Measurements from ENCODE around the gene TACC2. TPM values are rescaled to one million over a fixed set of nuclear protein-coding genes. Genes with fewer than 3 reads are reported as not detected.
A peak's percentile ranks its signal among the peaks of the same experiment; 100 is the strongest.

The TACC2 gene
- total and polyA plus RNA-seq, 7 donors: 44.0 to 439 (median 313) TPM

DNA sequence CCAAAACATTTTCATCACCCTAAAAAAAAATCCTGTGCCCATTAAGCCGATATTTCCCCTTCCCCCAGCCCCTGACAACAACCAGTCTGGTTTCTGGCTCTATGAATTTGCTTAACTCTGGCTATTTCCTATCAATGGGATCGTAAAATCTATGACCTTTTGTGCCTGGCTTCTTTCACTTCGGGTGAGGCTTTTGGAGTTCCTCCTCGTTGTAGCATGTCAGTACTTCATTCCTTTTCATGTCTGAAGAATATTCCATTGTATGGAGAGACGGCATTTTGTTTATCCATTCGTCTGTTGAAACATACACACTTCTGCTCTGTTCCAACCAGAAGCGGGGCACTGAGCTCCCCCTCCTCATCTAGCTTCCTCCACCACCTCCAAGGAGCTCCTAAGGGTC lies 29.5 kb downstream of the TACC2 start:
- Histone ChIP-seq H3K9me3 (no peaks in the 10 kb centered on the region), H3K27me3 (ENCODE audit: insufficient read depth in 3 of 3, low read length in 2 of 3) (no peaks in the 10 kb centered on the region), H3K36me3 (ENCODE audit: insufficient read depth in 1 of 2, low read depth in 1 of 2) (peaks cover 0 to 14% of the 10 kb centered on the region in 2 donors), H3K4me3 (peak overlapping the region; percentile 51), H3K4me1 (peaks cover 43% of the 10 kb centered on the region), H3K27ac (peak overlapping the region; percentile 98)
- DNase-seq (no peak), ATAC-seq (no peak)
- WGBS, 3 donors: 30 to 51% (median 39%) methylated on average over 7 of the region's 7 CpGs
- TF ChIP-seq, protein P1, sequence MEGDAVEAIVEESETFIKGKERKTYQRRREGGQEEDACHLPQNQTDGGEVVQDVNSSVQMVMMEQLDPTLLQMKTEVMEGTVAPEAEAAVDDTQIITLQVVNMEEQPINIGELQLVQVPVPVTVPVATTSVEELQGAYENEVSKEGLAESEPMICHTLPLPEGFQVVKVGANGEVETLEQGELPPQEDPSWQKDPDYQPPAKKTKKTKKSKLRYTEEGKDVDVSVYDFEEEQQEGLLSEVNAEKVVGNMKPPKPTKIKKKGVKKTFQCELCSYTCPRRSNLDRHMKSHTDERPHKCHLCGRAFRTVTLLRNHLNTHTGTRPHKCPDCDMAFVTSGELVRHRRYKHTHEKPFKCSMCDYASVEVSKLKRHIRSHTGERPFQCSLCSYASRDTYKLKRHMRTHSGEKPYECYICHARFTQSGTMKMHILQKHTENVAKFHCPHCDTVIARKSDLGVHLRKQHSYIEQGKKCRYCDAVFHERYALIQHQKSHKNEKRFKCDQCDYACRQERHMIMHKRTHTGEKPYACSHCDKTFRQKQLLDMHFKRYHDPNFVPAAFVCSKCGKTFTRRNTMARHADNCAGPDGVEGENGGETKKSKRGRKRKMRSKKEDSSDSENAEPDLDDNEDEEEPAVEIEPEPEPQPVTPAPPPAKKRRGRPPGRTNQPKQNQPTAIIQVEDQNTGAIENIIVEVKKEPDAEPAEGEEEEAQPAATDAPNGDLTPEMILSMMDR (IDR thresholded peaks at IDR 0.05): no peak
- intact Hi-C loops (cut with DNase I): no loop called here

DNA sequence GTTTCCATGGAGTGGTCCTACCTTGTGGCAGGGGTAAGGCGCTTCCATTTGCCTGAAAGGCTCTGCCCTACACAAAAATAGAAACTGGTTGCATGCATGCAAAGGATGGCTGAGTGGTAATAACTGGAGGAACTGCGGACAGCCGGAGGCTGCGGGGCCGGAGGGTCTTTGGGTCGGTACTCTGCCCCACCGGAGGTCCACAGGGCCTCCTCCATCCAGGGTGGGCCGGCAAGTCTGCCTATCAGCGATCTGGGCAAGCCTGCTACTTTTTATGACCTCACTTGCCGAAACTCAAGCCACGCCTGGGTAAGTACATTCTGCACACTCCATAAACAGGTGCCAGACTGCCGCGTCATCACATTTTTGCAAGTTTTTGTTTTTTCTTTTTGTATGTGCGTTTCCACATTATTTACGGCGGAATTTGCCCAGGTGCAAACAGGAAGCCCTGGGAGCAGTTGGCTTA lies 30.0 kb downstream of the TACC2 start:
- Histone ChIP-seq H3K36me3 (ENCODE audit: insufficient read depth in 1 of 2, low read depth in 1 of 2) (peaks cover 0 to 19% of the 10 kb centered on the region in 2 donors), H3K4me1 (peaks cover 38% of the 10 kb centered on the region), H3K9me3 (no peaks in the 10 kb centered on the region), H3K27me3 (ENCODE audit: insufficient read depth in 3 of 3, low read length in 2 of 3) (no peaks in the 10 kb centered on the region), H3K4me3 (peak overlapping the region; percentile 51), H3K27ac (peak overlapping the region; percentile 98)
- TF ChIP-seq, protein P1 (IDR thresholded peaks at IDR 0.05): no peak
- peak; percentile 60 to 76 (median 72) for ATAC-seq
- intact Hi-C loops (cut with DNase I): no loop called here
- WGBS, 3 donors: 21 to 36% (median 31%) methylated on average over 16 of the region's 16 CpGs
- peak in 1 of 2 donors; percentile 59 for DNase-seq

DNA sequence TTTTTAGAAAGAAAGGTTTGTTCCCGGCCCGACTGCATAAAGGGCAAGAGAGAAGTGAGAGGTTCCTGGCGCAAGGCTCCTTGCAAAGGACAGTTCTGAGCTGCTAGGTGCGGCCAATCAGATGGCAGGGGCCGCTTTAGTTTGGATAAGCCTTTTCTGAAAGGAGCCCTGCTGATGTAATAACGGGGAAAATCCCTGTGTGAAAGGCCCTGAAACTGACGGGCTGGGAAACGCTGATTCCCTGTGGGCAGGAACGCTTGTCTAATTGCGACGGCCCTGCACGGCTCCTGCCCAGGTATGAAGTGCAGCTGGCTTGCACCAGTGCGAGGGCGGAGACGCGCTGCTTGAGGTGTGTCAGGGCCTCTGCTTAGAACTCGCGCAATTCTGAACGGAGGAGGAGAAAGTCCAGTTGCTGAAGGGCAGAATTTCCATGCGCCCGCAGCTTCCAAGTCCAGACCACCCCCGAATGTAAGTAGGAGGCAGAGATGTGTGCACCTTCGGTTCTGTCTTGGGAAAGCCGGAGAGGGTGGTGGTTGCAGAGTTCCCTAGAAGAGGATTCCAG lies 30.5 kb downstream of the TACC2 start:
- WGBS, 3 donors: 26 to 48% (median 28%) methylated on average over 24 of the region's 24 CpGs
- Histone ChIP-seq H3K27ac (peak overlapping the region; percentile 98), H3K4me3 (peak overlapping the region; percentile 51), H3K36me3 (ENCODE audit: insufficient read depth in 1 of 2, low read depth in 1 of 2) (peaks cover 0 to 24% of the 10 kb centered on the region in 2 donors), H3K27me3 (ENCODE audit: insufficient read depth in 3 of 3, low read length in 2 of 3) (no peaks in the 10 kb centered on the region), H3K9me3 (no peaks in the 10 kb centered on the region), H3K4me1 (peaks cover 33% of the 10 kb centered on the region)
- TF ChIP-seq, protein P1 (IDR thresholded peaks at IDR 0.05): no peak
- ATAC-seq (peak; percentile 50 to 65 (median 60)), DNase-seq (peak in 1 of 2 donors; percentile 58)
- intact Hi-C loops (cut with DNase I): no loop called here

DNA sequence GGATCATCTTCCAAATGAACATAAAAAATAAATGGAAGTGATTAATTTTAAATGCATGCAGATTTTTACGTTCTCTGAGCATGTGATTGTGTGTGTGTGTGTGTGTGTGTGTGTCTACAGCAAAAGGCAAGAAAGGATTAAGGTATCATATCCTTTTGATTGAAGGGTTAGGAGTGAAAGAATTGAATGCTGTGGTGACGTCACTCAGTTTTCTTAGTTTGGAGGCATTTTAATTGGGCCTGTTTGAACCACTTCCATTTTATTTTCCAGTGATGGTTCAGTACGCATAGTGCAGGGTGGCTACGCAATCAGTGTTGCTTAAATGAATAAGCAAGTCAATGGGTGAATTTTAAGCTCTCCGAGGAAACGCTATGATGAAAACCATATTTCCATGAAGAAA lies 31.3 kb downstream of the TACC2 start:
- whole genome bisulfite sequencing, 3 donors: 74 to 87% (median 76%) methylated on average over 6 of the region's 6 CpGs
- intact Hi-C loops (cut with DNase I): no loop called here
- H3K4me1 ChIP-seq: peaks cover 25% of the 10 kb centered on the region

More for the DNA sequence above, 31.3 kb downstream of the TACC2 start:
- Histone ChIP-seq H3K27ac (peak overlapping the region; percentile 98), H3K4me3 (peak overlapping the region; percentile 51), H3K27me3 (ENCODE audit: insufficient read depth in 3 of 3, low read length in 2 of 3) (no peaks in the 10 kb centered on the region), H3K9me3 (no peaks in the 10 kb centered on the region), H3K36me3 (ENCODE audit: insufficient read depth in 1 of 2, low read depth in 1 of 2) (peaks cover 0 to 28% of the 10 kb centered on the region in 2 donors)
- DNase-seq: no peak
- no peak for ATAC-seq
- TF ChIP-seq, protein P1 (IDR thresholded peaks at IDR 0.05): no peak

All from psoas muscle (tissue), 8 donors.